Skeletal muscle satellite cell (primary cell): ENCODE measurements around the gene KCND3.
"Not testable (repeated sequence)": the region's sequence is repeated elsewhere in the genome, so short reads cannot be mapped to it uniquely, and the experiment has no call there.

Experiments used
- H3K27me3 ChIP-seq: 2 replicates; pipeline ENCODE4 v1.7.0; 2013; ENCODE audit warnings: low read length; ENCODE audit not compliant: control insufficient read depth, insufficient read depth
- H3K36me3 ChIP-seq: 2 replicates; pipeline ENCODE4 v1.7.0; 2013; ENCODE audit warnings: mild to moderate bottlenecking, control low read depth, low read length; ENCODE audit not compliant: insufficient read depth
- H3K4me1 ChIP-seq: 2 replicates; pipeline ENCODE4 v1.7.0; 2013; ENCODE audit warnings: low read length; ENCODE audit not compliant: control insufficient read depth, insufficient read depth
- H3K4me2 ChIP-seq: 2 replicates; pipeline ENCODE4 v1.7.0; 2013; ENCODE audit warnings: mild to moderate bottlenecking, low read length
- H3K4me3 ChIP-seq: 2 replicates; pipeline ENCODE4 v1.7.0; 2013; ENCODE audit warnings: low read length
- H3K9ac ChIP-seq: 2 replicates; pipeline ENCODE4 v1.7.0; 2013; ENCODE audit warnings: mild to moderate bottlenecking, low read depth, low read length, moderate library complexity
- H3K9me3 ChIP-seq: replicated peaks from 2 replicates; pipeline ENCODE4 v1.7.0; 2013; ENCODE audit warnings: mild to moderate bottlenecking, control low read depth, low read length

The KCND3 gene

GRCh38 chr1:111742938-111743549, 246.4 kb downstream of the KCND3 start:
- Histone ChIP-seq H3K9ac (no peak overlapping the region), H3K4me3 (no peak overlapping the region), H3K4me2 (no peak overlapping the region), H3K9me3 (no peaks in the 10 kb centered on the region), H3K4me1 (peaks cover 20% of the 10 kb centered on the region), H3K36me3 (no peaks in the 10 kb centered on the region), H3K27me3 (peaks cover 6% of the 10 kb centered on the region)

- H3K4me3 ChIP-seq, H3K27me3 ChIP-seq, H3K9me3 ChIP-seq, H3K9ac ChIP-seq, H3K36me3 ChIP-seq, H3K4me2 ChIP-seq: not testable (repeated sequence)
- peaks cover 28% of the 10 kb centered on the region for H3K4me1 ChIP-seq
Observed at GRCh38 chr1:111742292-111742691, 247.2 kb downstream of the KCND3 start.

GRCh38 chr1:111739925-111740765, 249.3 kb downstream of the KCND3 start:
- Histone ChIP-seq H3K27me3 (peaks cover 6% of the 10 kb centered on the region), H3K9me3 (no peaks in the 10 kb centered on the region), H3K4me3 (peak overlapping the region; percentile 72), H3K9ac (peak overlapping the region; percentile 61), H3K4me2 (peak overlapping the region; percentile 92), H3K36me3 (no peaks in the 10 kb centered on the region), H3K4me1 (peaks cover 40% of the 10 kb centered on the region)

DNA sequence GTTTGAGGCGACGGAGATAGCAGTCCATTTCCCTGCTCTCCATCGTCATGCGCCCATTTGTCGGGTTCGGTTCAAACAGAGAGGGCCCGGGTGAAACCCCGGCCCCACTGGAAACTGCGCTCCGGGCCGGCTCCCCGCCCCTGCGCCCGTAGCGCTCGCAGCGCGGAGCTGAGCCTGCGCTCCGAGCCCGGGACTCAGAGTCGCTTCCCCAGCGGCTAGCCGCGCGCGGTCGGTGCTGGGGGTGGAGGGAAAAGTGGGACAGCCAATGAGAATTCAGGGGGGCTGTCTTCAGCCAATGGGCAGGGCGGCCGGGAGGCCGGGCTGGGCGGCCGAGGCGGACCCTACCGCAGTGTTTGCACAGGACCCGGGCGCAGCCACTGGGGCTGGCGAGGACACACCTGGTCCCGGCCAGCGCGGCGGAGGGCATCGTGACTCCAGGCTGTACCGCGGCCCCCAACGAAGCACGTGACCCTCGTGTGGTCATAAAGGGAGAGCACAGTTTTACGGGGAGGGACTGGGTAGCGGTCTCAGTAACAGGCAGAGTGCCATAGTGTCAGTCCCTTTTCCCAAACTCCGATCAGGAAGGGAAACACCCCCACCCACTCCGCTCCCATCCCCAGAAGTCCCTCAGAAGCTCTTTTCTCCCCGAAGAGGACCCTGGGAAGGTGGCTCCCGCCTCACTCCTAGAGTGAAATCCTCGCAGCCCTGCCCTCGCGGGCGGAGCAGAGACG, 250.1 kb downstream of the KCND3 start, which contains the start of gene INKA2:
Gene INKA2 (minus strand): TSS at position 202 of the 731 bp plus-strand sequence. CDS start 153 bp downstream, at position 49.
- H3K9me3 ChIP-seq, result no peaks in the 10 kb centered on the region
- H3K4me1 ChIP-seq, result peaks cover 44% of the 10 kb centered on the region
- peaks cover 6% of the 10 kb centered on the region for H3K27me3 ChIP-seq
- peak within 1 kb of the TSS; percentile 76 for H3K9ac ChIP-seq
- no peaks in the 10 kb centered on the region for H3K36me3 ChIP-seq
- H3K4me3 ChIP-seq, result peak within 1 kb of the TSS; percentile 72
- H3K4me2 ChIP-seq, result peak within 1 kb of the TSS; percentile 92

DNA sequence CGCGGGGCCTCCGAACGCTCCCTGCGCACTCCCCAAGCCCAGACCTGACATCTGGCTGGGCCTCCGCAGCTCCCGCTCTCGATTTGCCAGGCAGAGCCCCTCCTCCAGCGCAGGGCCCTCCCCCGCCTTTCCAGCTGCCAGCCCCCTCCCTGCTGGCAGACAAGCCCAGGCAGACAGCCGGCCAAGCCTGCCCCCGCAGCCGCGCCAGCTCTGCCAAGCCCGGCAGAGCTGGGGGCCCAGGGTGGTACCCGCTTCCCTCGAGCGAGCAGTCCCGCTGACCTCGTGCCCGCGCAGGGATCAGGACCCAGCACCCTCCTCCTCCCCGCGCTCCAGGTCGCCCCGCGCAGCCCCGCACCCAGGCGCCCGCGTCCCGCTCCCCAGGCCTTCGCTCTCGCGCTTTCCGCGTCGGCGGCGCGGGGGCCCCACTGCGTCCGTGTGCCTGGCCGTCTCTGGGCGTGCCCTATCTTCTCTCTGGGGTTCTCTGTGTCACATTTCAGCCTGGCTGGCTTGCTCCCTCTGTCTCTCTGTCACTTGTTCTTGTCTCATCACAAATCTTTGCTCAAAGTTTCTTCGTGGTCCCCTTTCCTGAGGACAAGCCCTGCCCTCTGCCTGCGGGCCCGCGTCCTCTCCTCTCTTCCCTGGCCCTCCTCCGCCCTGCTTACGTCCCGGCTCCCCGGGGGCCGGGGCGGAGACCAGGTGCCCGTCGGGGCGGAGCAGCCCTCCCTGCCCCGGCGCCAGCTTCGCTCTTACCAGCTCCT, 250.9 kb downstream of the KCND3 start:
- Histone ChIP-seq H3K27me3 (peaks cover 6% of the 10 kb centered on the region), H3K4me2 (peak overlapping the region; percentile 92), H3K4me1 (peaks cover 52% of the 10 kb centered on the region), H3K4me3 (peak overlapping the region; percentile 72), H3K9ac (peak overlapping the region; percentile 76), H3K9me3 (no peaks in the 10 kb centered on the region), H3K36me3 (no peaks in the 10 kb centered on the region)

DNA sequence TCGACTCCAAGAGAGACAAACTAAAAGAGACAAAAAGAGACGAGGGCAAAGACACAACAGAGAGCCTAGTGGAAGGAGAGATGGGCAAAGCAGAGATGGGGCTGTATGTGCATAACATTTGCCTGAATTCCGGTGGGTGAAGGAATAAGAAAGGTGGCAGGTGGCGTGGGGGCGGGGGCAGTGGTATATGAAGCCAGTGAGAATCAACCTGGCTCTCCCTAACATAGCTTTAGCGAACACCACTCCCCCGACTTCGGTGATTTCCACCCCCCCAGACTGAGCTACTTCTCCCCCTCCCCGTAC, 251.4 kb downstream of the KCND3 start:
- Histone ChIP-seq H3K4me1 (peaks cover 57% of the 10 kb centered on the region), H3K4me2 (peak overlapping the region; percentile 92), H3K27me3 (peaks cover 6% of the 10 kb centered on the region), H3K9me3 (no peaks in the 10 kb centered on the region), H3K4me3 (peak overlapping the region; percentile 72), H3K36me3 (no peaks in the 10 kb centered on the region), H3K9ac (peak overlapping the region; percentile 76)

GRCh38 chr1:111737216-111738132, 252.0 kb downstream of the KCND3 start:
- Histone ChIP-seq H3K9ac (no peak overlapping the region), H3K9me3 (no peaks in the 10 kb centered on the region), H3K4me1 (peaks cover 59% of the 10 kb centered on the region), H3K27me3 (peaks cover 3% of the 10 kb centered on the region), H3K4me3 (peak overlapping the region; percentile 72), H3K4me2 (peak overlapping the region; percentile 92), H3K36me3 (no peaks in the 10 kb centered on the region)

- H3K27me3 ChIP-seq, result peaks cover 3% of the 10 kb centered on the region
Observed at GRCh38 chr1:111736548-111737215, 252.8 kb downstream of the KCND3 start.

DNA sequence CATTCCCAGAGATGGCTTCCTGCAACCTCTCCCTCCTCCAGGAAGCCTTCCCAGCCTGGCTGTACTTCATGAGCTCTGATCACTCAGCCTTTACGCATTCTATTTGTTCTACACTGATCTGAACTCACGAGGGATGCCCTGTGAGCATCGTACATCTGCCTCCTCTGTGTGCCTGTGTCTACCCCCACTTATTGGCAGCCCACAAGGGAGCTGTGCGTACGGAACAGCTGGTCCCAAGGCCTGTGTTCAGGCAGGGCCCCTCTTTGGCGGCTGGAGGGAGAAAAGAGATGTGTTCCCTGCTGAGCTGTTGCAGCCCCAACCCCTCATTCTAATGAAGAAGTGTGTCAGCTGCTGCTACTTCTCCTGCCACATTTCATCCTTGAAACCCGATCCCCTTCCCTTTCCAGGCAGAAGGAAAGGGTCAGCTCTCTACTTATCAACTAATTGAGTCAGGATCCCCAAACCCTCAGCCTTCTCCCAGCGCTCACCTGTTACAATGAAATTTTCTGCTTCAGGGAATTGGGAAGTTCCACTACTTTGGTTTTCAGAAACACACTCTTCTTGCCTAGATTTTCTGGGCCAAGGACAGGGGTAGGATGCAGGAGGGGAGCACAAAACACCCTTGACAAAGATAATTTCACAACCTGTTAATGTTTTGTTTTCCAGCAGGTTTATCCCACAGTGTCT, 253.5 kb downstream of the KCND3 start:
- H3K36me3 ChIP-seq, result no peaks in the 10 kb centered on the region
- no peak overlapping the region for H3K9ac ChIP-seq
- no peaks in the 10 kb centered on the region for H3K9me3 ChIP-seq
- H3K4me1 ChIP-seq, result peaks cover 59% of the 10 kb centered on the region
- H3K4me2 ChIP-seq, result no peak overlapping the region
- peaks cover under 1% of the 10 kb centered on the region for H3K27me3 ChIP-seq
- no peak overlapping the region for H3K4me3 ChIP-seq

More at GRCh38 chr1:111736548-111737215, 252.8 kb downstream of the KCND3 start:
- H3K9ac ChIP-seq, result no peak overlapping the region
- H3K4me3 ChIP-seq, result peak overlapping the region; percentile 3
- H3K36me3 ChIP-seq, result no peaks in the 10 kb centered on the region
- H3K4me1 ChIP-seq, result peaks cover 59% of the 10 kb centered on the region
- no peaks in the 10 kb centered on the region for H3K9me3 ChIP-seq
- peak overlapping the region; percentile 92 for H3K4me2 ChIP-seq
